SK-N-SH treated with all-trans-retinoic acid at 6 μM for 48 hours (cell line): ENCODE measurements around the gene ADCY9.

Experiments used
- ESRRG ChIP-seq: fragments of 250-450 bp; sonication (Bioruptor Pico); IDR thresholded peaks from 2 replicates; pipeline ENCODE4 v1.6.1; 2021; ENCODE audit warnings: mild to moderate bottlenecking
- OSR1 ChIP-seq: fragments of 250-450 bp; sonication (Bioruptor Pico); IDR thresholded peaks from 2 replicates; pipeline ENCODE4 v1.8.0; 2022; ENCODE audit warnings: moderate library complexity, mild to moderate bottlenecking, inconsistent platforms
- ZFP30 ChIP-seq: fragments of 450-650 bp; formaldehyde crosslinking; IDR thresholded peaks from 2 replicates; pipeline ENCODE4 v1.5.0; 2022; ENCODE audit warnings: mild to moderate bottlenecking, moderate library complexity
- TF ChIP-seq, protein P1 (sequence below): fragments of 250-450 bp; sonication (Bioruptor Pico); IDR thresholded peaks from 2 replicates; pipeline ENCODE4 v1.8.0; 2021; ENCODE audit warnings: low read depth, mild to moderate bottlenecking, moderate library complexity, borderline replicate concordance

DNA sequence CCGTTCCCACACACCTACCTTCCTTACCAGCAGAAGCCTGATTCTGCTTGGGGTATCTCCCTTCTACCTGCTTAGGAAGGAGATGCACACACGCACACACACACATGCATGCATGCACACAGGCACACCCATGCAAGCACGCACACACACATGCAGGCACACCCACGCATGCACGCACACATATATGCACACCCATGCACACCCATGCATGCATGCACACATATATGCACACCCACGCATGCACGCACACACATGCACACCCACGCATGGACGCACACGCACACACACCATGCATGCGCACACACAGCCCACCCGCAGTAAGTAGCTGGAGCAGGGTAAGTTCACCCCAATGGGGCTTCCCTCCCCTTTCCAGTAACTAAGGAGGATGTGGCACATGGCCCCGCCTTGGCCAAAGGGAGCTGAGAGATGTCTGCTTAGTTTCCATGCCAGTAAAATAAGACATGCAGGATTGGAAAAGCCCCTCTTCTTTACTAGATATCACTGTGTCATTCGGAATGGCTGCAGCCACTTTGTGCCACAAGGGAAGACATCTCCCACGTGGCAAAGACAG, 33.7 kb downstream of the ADCY9 start:
- TF ChIP-seq ZFP30: no peak
- TF ChIP-seq ESRRG (CRISPR knock-in tag): no peak
- TF ChIP-seq, protein P1, sequence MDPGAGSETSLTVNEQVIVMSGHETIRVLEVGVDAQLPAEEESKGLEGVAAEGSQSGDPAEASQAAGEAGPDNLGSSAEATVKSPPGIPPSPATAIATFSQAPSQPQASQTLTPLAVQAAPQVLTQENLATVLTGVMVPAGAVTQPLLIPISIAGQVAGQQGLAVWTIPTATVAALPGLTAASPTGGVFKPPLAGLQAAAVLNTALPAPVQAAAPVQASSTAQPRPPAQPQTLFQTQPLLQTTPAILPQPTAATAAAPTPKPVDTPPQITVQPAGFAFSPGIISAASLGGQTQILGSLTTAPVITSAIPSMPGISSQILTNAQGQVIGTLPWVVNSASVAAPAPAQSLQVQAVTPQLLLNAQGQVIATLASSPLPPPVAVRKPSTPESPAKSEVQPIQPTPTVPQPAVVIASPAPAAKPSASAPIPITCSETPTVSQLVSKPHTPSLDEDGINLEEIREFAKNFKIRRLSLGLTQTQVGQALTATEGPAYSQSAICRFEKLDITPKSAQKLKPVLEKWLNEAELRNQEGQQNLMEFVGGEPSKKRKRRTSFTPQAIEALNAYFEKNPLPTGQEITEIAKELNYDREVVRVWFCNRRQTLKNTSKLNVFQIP (CRISPR knock-in tag): no peak
- TF ChIP-seq OSR1 (CRISPR knock-in tag): no peak
